Measurements from ENCODE around the gene CTSC.

Gene CTSC

GRCh38 chr11:88329563-88330250 is 7.8 kb downstream of the CTSC start:
- ChIA-PET CTCF (interaction anchor here (0.7 to 1.0 kb wide), 2 partner anchors 32 to 74 kb away, joined by 3 read pairs; no protein-coding TSS in a partner anchor), POLR2A (interaction anchor here (1.9 kb wide), 1 partner anchor 8 kb away, joined by 14 read pairs; the partner anchor contains the start of gene CTSC)
- H3K9me3 ChIP-seq (ENCODE audit: control insufficient read depth, insufficient read depth, low read depth, low read length): no peaks in the 10 kb centered on the region
- H3K36me3 ChIP-seq (ENCODE audit: control insufficient read depth in 2 of 2, insufficient read depth in 1 of 2, low read length in 2 of 2): peaks cover 0 to 44% of the 10 kb centered on the region in 2 experiments; a peak in 2 of 3 replicates
- H3K4me3 ChIP-seq (ENCODE audit: low read depth, low read length): no peak overlapping the region
- H3K4me1 ChIP-seq (ENCODE audit: control insufficient read depth, insufficient read depth, low read length): no peaks in the 10 kb centered on the region
- no peak for TF ChIP-seq ZNF169 (tag by site-specific recombination; IDR thresholded peaks at IDR 0.05)
- no peak overlapping the region for H3K27ac ChIP-seq (ENCODE audit: extremely low read depth, low read depth, low read length)

DNA sequence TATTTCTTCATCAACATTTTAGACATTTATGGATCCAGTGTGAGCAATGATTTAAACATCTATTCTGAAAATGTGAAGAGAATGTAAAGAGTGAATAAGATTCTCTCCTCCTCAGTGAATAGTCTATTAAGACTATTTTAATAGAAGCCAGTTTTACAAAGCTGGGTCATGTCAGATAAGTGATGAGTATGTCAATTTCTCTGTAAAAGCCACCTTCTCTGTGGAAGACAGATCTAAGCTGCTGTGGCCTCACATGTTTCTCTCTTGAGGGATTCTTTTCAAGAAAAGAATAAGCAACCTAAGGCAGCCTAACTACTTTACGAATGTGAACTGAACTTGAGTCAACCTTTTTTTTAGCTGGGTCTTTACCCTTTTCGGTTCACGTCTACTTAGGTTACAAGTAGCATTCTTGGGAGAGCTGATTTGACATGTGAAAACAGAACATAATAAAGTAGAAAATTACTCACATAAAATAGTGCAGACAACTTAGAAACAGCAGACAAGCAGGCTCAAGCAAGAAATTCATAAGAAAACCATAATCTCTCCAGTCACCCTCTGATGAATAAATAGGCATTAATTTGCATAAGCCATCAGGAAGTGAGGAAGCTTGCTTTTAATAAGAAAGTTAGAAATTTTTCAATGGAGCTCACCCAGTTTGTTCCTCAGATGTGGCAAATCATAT is 9.9 kb downstream of the CTSC start:
- POLR2A ChIA-PET: interaction anchor here (1.9 kb wide), 1 partner anchor 10 kb away, joined by 14 read pairs; the partner anchor contains the start of gene CTSC
- Histone ChIP-seq H3K4me3 (ENCODE audit: low read depth, low read length) (no peak overlapping the region), H3K4me1 (ENCODE audit: control insufficient read depth, insufficient read depth, low read length) (no peaks in the 10 kb centered on the region), H3K27ac (ENCODE audit: extremely low read depth, low read depth, low read length) (no peak overlapping the region), H3K9me3 (ENCODE audit: control insufficient read depth, insufficient read depth, low read depth, low read length) (no peaks in the 10 kb centered on the region), H3K36me3 (ENCODE audit: control insufficient read depth in 2 of 2, insufficient read depth in 1 of 2, low read length in 2 of 2) (peaks cover 0 to 31% of the 10 kb centered on the region in 2 experiments; a peak in 2 of 3 replicates)
- TF ChIP-seq, protein P1, sequence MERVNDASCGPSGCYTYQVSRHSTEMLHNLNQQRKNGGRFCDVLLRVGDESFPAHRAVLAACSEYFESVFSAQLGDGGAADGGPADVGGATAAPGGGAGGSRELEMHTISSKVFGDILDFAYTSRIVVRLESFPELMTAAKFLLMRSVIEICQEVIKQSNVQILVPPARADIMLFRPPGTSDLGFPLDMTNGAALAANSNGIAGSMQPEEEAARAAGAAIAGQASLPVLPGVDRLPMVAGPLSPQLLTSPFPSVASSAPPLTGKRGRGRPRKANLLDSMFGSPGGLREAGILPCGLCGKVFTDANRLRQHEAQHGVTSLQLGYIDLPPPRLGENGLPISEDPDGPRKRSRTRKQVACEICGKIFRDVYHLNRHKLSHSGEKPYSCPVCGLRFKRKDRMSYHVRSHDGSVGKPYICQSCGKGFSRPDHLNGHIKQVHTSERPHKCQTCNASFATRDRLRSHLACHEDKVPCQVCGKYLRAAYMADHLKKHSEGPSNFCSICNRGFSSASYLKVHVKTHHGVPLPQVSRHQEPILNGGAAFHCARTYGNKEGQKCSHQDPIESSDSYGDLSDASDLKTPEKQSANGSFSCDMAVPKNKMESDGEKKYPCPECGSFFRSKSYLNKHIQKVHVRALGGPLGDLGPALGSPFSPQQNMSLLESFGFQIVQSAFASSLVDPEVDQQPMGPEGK (tag by site-specific recombination; IDR thresholded peaks at IDR 0.05): no peak
- TF ChIP-seq SCRT2 (tag by site-specific recombination; IDR thresholded peaks at IDR 0.05): no peak
- TF ChIP-seq ZBTB20 (tag by site-specific recombination; IDR thresholded peaks at IDR 0.05): no peak
- TF ChIP-seq ZNF571 (tag by site-specific recombination; IDR thresholded peaks at IDR 0.05): no peak
- no peak for TF ChIP-seq RBAK (tag by site-specific recombination; IDR thresholded peaks at IDR 0.05)
- no peak for TF ChIP-seq ZNF510 (tag by site-specific recombination; IDR thresholded peaks at IDR 0.05; ENCODE audit: insufficient replicate concordance)
- TF ChIP-seq, protein P2, sequence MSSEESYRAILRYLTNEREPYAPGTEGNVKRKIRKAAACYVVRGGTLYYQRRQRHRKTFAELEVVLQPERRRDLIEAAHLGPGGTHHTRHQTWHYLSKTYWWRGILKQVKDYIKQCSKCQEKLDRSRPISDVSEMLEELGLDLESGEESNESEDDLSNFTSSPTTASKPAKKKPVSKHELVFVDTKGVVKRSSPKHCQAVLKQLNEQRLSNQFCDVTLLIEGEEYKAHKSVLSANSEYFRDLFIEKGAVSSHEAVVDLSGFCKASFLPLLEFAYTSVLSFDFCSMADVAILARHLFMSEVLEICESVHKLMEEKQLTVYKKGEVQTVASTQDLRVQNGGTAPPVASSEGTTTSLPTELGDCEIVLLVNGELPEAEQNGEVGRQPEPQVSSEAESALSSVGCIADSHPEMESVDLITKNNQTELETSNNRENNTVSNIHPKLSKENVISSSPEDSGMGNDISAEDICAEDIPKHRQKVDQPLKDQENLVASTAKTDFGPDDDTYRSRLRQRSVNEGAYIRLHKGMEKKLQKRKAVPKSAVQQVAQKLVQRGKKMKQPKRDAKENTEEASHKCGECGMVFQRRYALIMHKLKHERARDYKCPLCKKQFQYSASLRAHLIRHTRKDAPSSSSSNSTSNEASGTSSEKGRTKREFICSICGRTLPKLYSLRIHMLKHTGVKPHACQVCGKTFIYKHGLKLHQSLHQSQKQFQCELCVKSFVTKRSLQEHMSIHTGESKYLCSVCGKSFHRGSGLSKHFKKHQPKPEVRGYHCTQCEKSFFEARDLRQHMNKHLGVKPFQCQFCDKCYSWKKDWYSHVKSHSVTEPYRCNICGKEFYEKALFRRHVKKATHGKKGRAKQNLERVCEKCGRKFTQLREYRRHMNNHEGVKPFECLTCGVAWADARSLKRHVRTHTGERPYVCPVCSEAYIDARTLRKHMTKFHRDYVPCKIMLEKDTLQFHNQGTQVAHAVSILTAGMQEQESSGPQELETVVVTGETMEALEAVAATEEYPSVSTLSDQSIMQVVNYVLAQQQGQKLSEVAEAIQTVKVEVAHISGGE (tag by site-specific recombination; conservative IDR thresholded peaks at IDR 0.05; ENCODE audit: low read depth): no peak
- CTCF ChIA-PET: interaction anchor here (0.6 kb wide), 1 partner anchor 311 kb away, joined by 3 read pairs; no protein-coding TSS in a partner anchor

DNA sequence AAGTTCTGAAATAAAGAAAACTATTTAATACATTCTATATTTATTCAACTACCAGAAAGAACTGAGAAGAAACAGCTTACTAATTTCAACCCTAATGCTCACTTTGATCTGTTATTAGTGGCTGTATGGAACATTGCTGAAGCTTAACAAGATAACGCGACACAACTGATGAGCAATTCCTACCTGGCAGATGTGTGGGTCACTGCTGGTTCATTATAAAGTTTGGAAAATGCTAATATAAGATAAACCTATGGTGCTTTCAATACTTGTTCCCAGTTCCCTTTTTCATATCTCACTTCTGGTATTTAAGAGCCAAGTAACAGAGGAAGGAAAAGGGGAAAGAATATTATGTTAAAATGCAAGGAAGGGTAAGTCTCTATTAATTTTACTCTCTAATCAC is 10.5 kb downstream of the CTSC start:
- H3K36me3 ChIP-seq (ENCODE audit: control insufficient read depth in 2 of 2, insufficient read depth in 1 of 2, low read length in 2 of 2): peaks cover 0 to 25% of the 10 kb centered on the region in 2 experiments; a peak in 2 of 3 replicates
- H3K4me1 ChIP-seq (ENCODE audit: control insufficient read depth, insufficient read depth, low read length): no peaks in the 10 kb centered on the region
- POLR2A ChIA-PET: no interaction called here
- TF ChIP-seq ZNF677 (tag by site-specific recombination; IDR thresholded peaks at IDR 0.05) (no peak), TRIM28 (IDR thresholded peaks at IDR 0.05; ENCODE audit: borderline replicate concordance, low read length) (no peak), ZNF664 (tag by site-specific recombination; IDR thresholded peaks at IDR 0.05) (no peak), ZNF350 (tag by site-specific recombination; IDR thresholded peaks at IDR 0.05) (no peak), ZNF19 (tag by site-specific recombination; IDR thresholded peaks at IDR 0.05; ENCODE audit: low read depth) (no peak), ZNF274 (IDR thresholded peaks at IDR 0.05; ENCODE audit: low read length) (no peak), ZNF274 (tag by site-specific recombination; IDR thresholded peaks at IDR 0.05; ENCODE audit: borderline replicate concordance) (no peak), ZNF366 (tag by site-specific recombination; conservative IDR thresholded peaks at IDR 0.05) (no peak), BCL11B (tag by site-specific recombination; IDR thresholded peaks at IDR 0.05; ENCODE audit: low read depth) (no peak), ZXDB (tag by site-specific recombination; IDR thresholded peaks at IDR 0.05) (no peak), ZNF169 (tag by site-specific recombination; IDR thresholded peaks at IDR 0.05) (no peak), ZNF561 (tag by site-specific recombination; IDR thresholded peaks at IDR 0.05; ENCODE audit: borderline replicate concordance) (no peak), ZSCAN23 (tag by site-specific recombination; IDR thresholded peaks at IDR 0.05) (no peak)
- TF ChIP-seq, protein P3, sequence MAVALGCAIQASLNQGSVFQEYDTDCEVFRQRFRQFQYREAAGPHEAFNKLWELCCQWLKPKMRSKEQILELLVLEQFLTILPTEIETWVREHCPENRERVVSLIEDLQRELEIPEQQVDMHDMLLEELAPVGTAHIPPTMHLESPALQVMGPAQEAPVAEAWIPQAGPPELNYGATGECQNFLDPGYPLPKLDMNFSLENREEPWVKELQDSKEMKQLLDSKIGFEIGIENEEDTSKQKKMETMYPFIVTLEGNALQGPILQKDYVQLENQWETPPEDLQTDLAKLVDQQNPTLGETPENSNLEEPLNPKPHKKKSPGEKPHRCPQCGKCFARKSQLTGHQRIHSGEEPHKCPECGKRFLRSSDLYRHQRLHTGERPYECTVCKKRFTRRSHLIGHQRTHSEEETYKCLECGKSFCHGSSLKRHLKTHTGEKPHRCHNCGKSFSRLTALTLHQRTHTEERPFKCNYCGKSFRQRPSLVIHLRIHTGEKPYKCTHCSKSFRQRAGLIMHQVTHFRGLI (tag by site-specific recombination; IDR thresholded peaks at IDR 0.05): no peak

More for the DNA sequence above, 10.5 kb downstream of the CTSC start:
- H3K27ac ChIP-seq (ENCODE audit: extremely low read depth, low read depth, low read length): no peak overlapping the region
- no peaks in the 10 kb centered on the region for H3K9me3 ChIP-seq (ENCODE audit: control insufficient read depth, insufficient read depth, low read depth, low read length)
- CTCF ChIA-PET: interaction anchor here (0.7 kb wide), 1 partner anchor 209 kb away, joined by 3 read pairs; no protein-coding TSS in a partner anchor
- H3K4me3 ChIP-seq (ENCODE audit: low read depth, low read length): no peak overlapping the region
